Measurements from ENCODE around the gene RPH3AL. TPM values are rescaled to one million over a fixed set of nuclear protein-coding genes. Genes with fewer than 3 reads are reported as not detected.

Gene RPH3AL
- total RNA-seq, 1 donor from 2014 or later, result 45.6 TPM

DNA sequence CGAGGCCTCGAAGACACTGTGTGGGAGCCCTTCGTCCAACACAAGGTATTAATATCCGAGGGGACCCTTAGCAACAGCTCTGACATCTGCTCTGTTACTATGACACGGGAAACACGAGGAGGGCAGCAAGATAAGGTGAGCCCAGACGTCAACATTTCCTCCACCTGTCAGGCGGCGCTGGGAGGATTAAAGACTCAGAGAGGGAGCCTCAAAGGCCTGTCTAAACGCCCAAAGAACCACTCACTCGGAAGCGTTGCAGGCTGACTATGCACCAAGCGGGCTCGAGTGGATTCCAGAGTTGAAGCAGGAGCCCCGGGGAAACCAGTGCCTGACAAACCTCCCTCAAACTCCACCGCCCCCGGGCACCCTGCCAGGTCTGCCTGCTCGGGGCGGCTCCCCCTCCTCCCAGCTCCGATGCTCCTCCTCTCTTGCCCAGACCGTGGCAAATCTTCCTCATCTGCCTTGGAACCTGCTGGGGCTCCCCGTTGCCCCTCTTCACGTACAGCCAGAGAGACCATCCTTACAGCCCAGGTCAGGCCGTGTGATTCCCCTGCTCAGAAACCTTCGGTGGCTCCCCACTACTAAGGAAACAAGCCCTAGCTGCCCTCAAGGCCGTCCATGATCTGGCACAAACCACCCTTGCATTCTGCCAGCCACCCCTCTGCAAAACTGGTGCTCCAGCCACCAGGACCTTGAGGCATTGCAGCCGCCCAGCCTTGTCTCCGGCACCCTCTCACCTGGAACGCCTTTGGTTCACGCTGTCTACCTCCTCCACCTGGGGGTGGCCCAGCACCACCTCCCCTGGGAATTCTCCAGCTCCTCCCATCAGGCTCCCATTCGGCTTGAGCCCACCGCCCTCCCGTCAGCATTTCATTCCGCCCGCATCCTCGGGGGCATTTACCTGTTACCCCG is 16.2 kb downstream of the RPH3AL start:
- DNase-seq (ENCODE audit: low spot score), result peak; percentile 70

DNA sequence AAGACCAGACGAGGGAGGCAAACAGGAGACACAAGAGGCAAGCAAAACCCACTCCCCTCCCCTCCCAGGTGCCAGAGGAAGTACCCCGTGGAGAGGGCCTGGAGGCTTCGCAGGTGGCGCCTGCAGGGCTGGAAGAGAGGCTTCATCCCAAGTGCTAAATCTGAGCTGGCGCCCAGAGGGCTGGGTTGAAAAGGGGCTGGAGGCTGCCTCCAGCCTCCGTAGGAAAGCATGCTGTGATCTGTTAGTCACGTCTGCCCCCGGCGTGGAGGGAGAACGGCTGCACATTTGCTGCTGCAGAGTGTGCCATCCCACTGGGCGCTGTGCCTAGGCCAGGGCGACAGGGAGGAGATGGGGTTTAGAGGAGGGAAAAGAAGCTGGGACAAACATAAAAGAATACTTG is 16.9 kb downstream of the RPH3AL start:
- no peak for DNase-seq (ENCODE audit: low spot score)

DNA sequence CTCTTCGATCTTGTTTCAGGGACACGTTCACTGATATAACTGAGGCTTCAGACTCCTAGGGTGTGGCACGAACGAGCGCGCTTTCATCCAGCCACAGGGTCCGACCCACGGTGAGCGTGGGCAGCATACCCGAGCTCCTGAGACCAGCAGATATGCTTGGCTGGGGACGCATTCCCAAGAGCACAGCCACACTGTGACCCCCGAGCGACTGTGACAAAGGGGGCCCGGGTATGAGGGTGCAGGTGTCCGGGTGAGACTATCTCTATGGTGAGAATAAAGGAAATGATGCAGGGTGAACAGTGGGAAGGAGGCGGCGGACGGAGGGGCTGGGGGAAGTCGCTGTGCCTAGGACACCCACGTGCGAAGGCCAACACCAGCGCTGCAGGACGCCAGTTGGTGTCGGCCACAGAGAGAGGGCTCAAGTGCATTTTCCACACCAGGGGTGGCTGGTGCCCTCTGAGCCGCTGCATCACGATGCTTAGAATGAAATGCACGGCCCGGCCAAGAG is 17.6 kb downstream of the RPH3AL start:
- no peak for DNase-seq (ENCODE audit: low spot score)

GRCh38 chr17:333626-334396 is 18.8 kb downstream of the RPH3AL start:
- no peak for DNase-seq (ENCODE audit: low spot score)

GRCh38 chr17:332558-333322 is 19.9 kb downstream of the RPH3AL start:
- no peak for DNase-seq (ENCODE audit: low spot score)

DNA sequence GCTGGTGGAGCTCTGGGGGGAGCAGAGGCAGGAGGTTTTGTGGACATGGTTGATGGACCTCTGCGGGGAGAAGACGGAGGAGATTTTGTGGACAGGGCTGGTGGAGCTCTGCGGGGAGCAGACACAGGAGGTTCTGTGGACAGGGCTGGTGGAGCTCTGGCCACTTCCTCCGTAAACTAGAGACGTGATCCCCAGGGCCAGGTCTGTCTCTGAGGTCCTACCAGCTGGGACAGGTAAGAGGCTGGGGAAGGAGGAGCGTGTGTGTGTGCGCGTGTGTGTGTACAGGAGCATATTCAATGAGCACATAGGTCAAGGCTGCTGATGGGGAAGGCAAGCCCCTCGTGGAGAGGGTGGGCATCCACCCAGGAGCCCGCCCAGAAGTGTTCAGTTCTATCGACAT is 20.6 kb downstream of the RPH3AL start:
- no peak for DNase-seq (ENCODE audit: low spot score)

- DNase-seq (ENCODE audit: low spot score), result no peak
Observed at GRCh38 chr17:330993-331701, 21.5 kb downstream of the RPH3AL start.

- DNase-seq (ENCODE audit: low spot score), result no peak
Observed at GRCh38 chr17:329784-330420, 22.7 kb downstream of the RPH3AL start.

DNA sequence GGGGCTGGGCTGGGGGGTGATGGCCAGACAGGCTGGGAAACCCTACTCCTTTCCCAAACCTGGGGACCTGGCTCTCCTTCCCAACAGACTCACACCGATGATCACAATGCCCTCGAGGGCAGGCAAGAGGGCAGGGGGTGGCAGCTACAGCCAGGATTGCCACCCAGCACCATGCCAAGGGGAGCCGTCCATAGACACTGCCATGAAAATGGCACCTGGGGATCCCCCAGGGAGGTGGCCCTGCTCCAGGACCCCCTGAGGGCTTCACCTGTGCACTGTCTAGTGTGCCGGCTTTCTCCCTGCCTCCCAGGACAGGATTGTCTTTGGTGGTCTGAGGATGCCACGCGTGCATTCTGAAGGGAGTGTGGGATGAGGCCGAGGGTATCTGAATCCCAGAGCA is 24.6 kb downstream of the RPH3AL start:
- DNase-seq (ENCODE audit: low spot score), result no peak

- no peak for DNase-seq (ENCODE audit: low spot score)
Observed at GRCh38 chr17:327296-327695, 25.3 kb downstream of the RPH3AL start.

DNA sequence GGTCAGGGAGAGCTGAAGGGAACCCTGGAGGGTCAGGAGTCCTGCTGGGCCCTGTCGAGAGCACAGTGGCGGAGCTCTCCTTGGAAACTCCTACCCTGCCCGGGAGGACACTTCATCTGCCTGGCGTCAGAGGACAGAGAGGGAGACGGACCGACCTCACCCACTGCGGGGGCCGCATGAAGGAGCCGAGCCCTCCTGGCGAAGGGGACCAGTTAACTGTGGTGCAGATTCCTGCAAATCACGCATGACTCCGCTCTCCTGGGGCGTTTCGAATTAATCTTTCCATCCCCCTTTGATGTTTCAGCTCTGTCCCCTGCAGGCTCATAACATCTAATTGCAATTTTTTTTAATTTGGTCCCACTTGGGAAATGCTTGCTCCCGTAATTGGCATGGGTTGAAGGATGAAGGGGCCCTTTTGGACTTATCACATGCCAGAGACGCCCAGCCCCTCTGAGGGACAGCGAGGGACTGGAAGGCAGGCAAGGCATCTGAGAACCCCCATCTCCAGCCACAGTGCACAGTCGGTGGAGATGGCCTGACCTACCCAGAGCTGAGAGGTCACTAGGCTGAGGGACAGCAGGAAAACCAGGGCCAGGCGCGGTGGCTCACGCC is 26.5 kb downstream of the RPH3AL start:
- no peak for DNase-seq (ENCODE audit: low spot score)

DNA sequence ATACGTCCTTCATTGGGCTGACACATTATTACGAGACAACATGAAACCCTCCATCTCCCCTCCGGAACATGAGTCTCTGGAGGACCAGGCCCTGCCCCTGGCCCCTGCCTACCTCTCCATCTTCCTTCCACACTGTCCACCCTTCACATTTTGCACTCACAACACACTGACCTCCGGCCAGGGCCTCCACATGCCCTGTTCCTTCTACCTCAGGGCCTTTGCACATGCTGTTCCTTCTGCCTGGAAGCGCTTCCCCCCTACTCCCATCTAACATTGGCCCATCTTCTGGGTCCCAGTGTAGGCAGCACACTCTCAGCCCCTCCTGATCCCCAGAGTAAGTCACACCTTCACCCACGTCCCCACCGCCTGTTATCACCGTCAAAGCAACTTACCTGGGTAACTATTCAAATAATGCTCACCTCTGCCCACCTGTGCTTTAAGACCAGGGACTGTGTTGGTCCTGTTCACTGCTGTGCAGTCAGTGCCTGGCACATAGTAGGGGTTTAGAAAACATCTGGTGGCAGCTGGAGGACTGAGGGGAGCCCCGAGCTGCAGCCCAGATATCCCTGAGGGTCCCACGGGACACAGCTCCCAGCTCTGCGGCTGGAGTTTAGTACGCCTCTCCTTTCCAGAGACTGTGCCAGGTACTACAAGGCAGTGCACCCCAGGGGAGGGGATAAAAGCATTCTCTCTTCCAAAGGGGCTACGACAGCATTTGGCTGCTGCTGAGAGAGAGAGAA is 27.2 kb downstream of the RPH3AL start:
- DNase-seq (ENCODE audit: low spot score), result no peak

- no peak for DNase-seq (ENCODE audit: low spot score)
Observed at GRCh38 chr17:323721-324571, 28.7 kb downstream of the RPH3AL start.

DNA sequence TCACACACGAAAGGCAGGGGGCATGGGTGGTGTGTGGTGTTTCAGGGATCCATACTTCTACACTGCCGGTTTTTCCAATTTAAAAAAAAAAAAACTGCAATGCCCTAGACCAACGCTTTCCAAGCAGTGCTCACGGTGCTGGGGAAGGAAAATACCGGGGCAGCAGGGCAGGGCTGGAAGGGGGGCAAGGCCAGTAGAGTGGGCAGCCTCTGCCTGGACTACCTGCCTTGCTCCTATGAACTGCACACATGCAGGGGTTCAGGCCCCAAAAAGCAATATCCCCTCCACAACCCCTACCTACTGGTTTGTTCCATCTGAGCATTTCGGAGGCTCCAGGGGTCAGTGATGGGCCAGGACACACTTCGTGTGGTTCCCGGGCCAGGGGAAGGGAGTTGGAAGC is 29.4 kb downstream of the RPH3AL start:
- no peak for DNase-seq (ENCODE audit: low spot score)

GRCh38 chr17:322006-322780 is 30.4 kb downstream of the RPH3AL start:
- DNase-seq (ENCODE audit: low spot score), result no peak

DNA sequence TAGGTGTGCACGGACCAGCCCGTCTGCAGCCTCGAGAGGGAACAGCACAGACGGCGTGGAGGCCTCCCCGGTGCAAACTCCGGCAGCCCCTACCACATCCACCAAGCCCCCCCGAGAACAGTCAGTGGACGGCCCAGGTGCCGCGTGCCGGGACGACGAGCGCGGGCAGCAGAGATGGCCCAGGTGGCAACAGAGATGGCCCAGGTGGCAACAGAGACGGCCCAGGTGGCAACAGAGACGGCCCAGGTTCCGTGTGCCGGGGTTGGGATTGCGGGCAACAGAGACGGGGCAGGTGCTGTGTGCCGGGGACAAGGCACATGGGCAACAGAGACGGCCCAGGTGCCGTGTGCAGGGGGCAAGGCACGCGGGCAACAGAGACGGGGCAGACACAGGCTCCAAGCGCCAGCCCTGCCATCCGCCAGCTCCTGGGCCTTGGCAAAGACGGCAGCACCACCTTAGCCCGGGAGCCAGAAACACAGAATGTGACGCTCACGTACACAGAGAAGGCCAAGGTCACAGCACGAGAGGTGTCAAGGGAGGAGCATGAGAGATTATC is 31.1 kb downstream of the RPH3AL start:
- no peak for DNase-seq (ENCODE audit: low spot score)

DNA sequence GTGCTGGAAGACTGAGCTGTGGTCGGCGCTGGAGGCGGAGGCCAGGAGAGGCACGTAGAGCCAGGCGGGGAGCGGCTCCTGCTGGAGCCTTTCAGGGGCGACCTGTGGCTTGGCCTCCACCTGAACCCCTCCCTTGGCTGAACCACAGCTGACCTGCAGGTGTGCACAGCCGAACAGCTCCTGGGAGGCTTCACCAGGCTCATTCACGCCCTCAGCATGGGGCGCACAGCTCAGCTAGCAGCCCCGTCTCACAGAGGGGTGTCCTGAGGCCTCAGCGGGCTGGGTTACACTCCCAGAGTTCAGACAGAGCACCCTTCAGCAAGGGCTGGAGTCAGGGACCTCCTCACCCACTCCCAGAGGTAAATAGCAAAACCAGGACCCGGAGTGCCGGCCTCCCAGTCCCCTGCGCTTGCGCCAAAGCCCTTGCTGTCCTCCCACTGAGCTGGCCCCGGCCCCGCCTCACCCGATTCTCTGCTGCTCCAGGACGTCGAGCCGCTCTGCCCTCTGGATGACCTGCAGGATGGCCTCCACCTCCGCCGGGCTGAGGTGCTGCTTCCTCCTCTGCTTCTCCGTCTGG is 31.7 kb downstream of the RPH3AL start:
- DNase-seq (ENCODE audit: low spot score), result no peak

Data from ureter (tissue), 1 donor.